H1 (cell line): Measurements from ENCODE around the gene DISC1.
"Not testable (repeated sequence)": the region's sequence is repeated elsewhere in the genome, so short reads cannot be mapped to it uniquely, and the experiment has no call there.

ENCODE experiments used
- CTCF ChIP-seq, 3 experiments: IDR thresholded peaks; 1 replicate in 2 of 3; 2 replicates in 1 of 3; pipeline versions ENCODE4 v1.5.1 to v1.6.1; 2011; ENCODE audit warnings: low read length in 3 of 3, mild to moderate bottlenecking in 3 of 3, inconsistent platforms in 2 of 3, low read depth in 1 of 3, moderate library complexity in 1 of 3; ENCODE audit not compliant: insufficient read depth in 1 of 3; ENCODE audit errors: control extremely low read depth in 1 of 3
- EZH2 ChIP-seq: fragments of 200-600 bp; sonication (generic); IDR thresholded peaks from 2 replicates; pipeline ENCODE4 v1.7.1; 2012; ENCODE audit warnings: low read depth, mild to moderate bottlenecking, moderate library complexity, low read length, inconsistent platforms; ENCODE audit not compliant: severe bottlenecking
- PHF8 ChIP-seq: fragments of 200-600 bp; sonication (generic); conservative IDR thresholded peaks from 2 replicates; pipeline ENCODE4 v1.7.1; 2012; ENCODE audit warnings: low read depth, mild to moderate bottlenecking, inconsistent platforms, low read length, moderate library complexity
- POLR2A ChIP-seq, 2 experiments: IDR thresholded peaks; 1 replicate in 1 of 2; 2 replicates in 1 of 2; pipeline ENCODE4 v1.6.1; 2011; ENCODE audit warnings: low read depth in 2 of 2, low read length in 2 of 2, mild to moderate bottlenecking in 2 of 2; ENCODE audit errors: control extremely low read depth in 1 of 2
- RAD21 ChIP-seq, 2 experiments: IDR thresholded peaks in 1 of 2; conservative IDR thresholded peaks in 1 of 2; 2 replicates each; pipeline ENCODE4 v1.6.1; 2011; ENCODE audit warnings: low read depth in 2 of 2, low read length in 2 of 2, improper control_type of control experiment in 1 of 2, inconsistent platforms in 1 of 2, mild to moderate bottlenecking in 1 of 2, moderate library complexity in 1 of 2
- SIX5 ChIP-seq: IDR thresholded peaks from 2 replicates; pipeline ENCODE4 v1.6.1; 2011; ENCODE audit warnings: mild to moderate bottlenecking, low read depth, low read length
- SP1 ChIP-seq: IDR thresholded peaks from 2 replicates; pipeline ENCODE4 v1.6.1; 2011; ENCODE audit warnings: low read depth, low read length
- SP2 ChIP-seq: IDR thresholded peaks from 2 replicates; pipeline ENCODE4 v1.6.1; 2012; ENCODE audit warnings: mild to moderate bottlenecking, low read length, inconsistent platforms
- TAF1 ChIP-seq: IDR thresholded peaks from 2 replicates; pipeline ENCODE4 v1.6.1; 2011; ENCODE audit warnings: mild to moderate bottlenecking, low read depth, low read length
- TBP ChIP-seq: IDR thresholded peaks from 2 replicates; pipeline ENCODE4 v1.6.1; 2011; ENCODE audit warnings: low read depth, low read length, improper control_type of control experiment
- TF ChIP-seq, protein P1 (sequence below): IDR thresholded peaks from 2 replicates; pipeline ENCODE4 v1.6.1; 2012; ENCODE audit warnings: inconsistent platforms

GRCh38 chr1:231969761-231970160, 343.2 kb downstream of the DISC1 start:
- TF ChIP-seq, protein P1, sequence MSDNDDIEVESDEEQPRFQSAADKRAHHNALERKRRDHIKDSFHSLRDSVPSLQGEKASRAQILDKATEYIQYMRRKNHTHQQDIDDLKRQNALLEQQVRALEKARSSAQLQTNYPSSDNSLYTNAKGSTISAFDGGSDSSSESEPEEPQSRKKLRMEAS = not testable (repeated sequence)
- not testable (repeated sequence) for TF ChIP-seq SP2; SP1; POLR2A (IDR thresholded peaks at IDR 0.05; ENCODE audit: control extremely low read depth in 1 of 2, low read depth in 2 of 2, low read length in 2 of 2); TAF1; EZH2; SIX5; PHF8; RAD21 (IDR thresholded peaks at IDR 0.05 in 1 of 2, conservative IDR thresholded peaks at IDR 0.05 in 1 of 2; ENCODE audit: low read depth in 2 of 2, low read length in 2 of 2); CTCF (IDR thresholded peaks at IDR 0.05; ENCODE audit: control extremely low read depth in 1 of 3, insufficient read depth in 1 of 3, low read depth in 1 of 3, low read length in 3 of 3); TBP
